Stimulated activated CD8-positive, alpha-beta memory T cell treated with anti-CD3 and anti-CD28 coated beads, Interleukin-12 subunit alpha, Interleukin-12 subunit beta, amount 100 ng/mL, for 1 hour (primary cell): ENCODE data around the gene DDX10.

ENCODE experiments used
- DNase-seq: peaks from one replicate; pipeline ENCODE4 v3.0.0-alpha.2; 2020; ENCODE audit warnings: low read depth

Gene DDX10

GRCh38 chr11:108906826-108907225, 242.0 kb downstream of the DDX10 start:
- DNase-seq: no peak

GRCh38 chr11:108909041-108909440, 244.2 kb downstream of the DDX10 start:
- no peak for DNase-seq

GRCh38 chr11:108909921-108910320, 245.1 kb downstream of the DDX10 start:
- no peak for DNase-seq

GRCh38 chr11:108912581-108912980, 247.7 kb downstream of the DDX10 start:
- no peak for DNase-seq

- DNase-seq: no peak
These were observed 248.3 kb downstream of the DDX10 start for GRCh38 chr11:108913204-108913603.

- DNase-seq: no peak
These were observed 249.3 kb downstream of the DDX10 start for GRCh38 chr11:108914211-108914610.

- no peak for DNase-seq
These were observed 250.1 kb downstream of the DDX10 start for GRCh38 chr11:108914981-108915380.

- DNase-seq: no peak
These were observed 250.8 kb downstream of the DDX10 start for GRCh38 chr11:108915666-108916065.

GRCh38 chr11:108916290-108916689, 251.4 kb downstream of the DDX10 start:
- DNase-seq: no peak

GRCh38 chr11:108916935-108917334, 252.1 kb downstream of the DDX10 start:
- no peak for DNase-seq

- DNase-seq: no peak
These were observed 256.3 kb downstream of the DDX10 start for GRCh38 chr11:108921211-108921610.

GRCh38 chr11:108922241-108922640, 257.4 kb downstream of the DDX10 start:
- DNase-seq: no peak

GRCh38 chr11:108923413-108923812, 258.5 kb downstream of the DDX10 start:
- no peak for DNase-seq

- no peak for DNase-seq
These were observed 261.4 kb downstream of the DDX10 start for GRCh38 chr11:108926171-108926840.

- DNase-seq: no peak
These were observed 262.1 kb downstream of the DDX10 start for GRCh38 chr11:108926841-108927577.

GRCh38 chr11:108927791-108928545, 263.1 kb downstream of the DDX10 start:
- DNase-seq: no peak

- no peak for DNase-seq
These were observed 264.4 kb downstream of the DDX10 start for GRCh38 chr11:108929241-108929640.

GRCh38 chr11:108931168-108931567, 266.3 kb downstream of the DDX10 start:
- DNase-seq: no peak

GRCh38 chr11:108933630-108934029, 268.8 kb downstream of the DDX10 start:
- DNase-seq: no peak

- no peak for DNase-seq
These were observed 269.4 kb downstream of the DDX10 start for GRCh38 chr11:108934289-108934688.

GRCh38 chr11:108934696-108935095, 269.8 kb downstream of the DDX10 start:
- no peak for DNase-seq

- no peak for DNase-seq
These were observed 272.9 kb downstream of the DDX10 start for GRCh38 chr11:108937746-108938145.

- no peak for DNase-seq
These were observed 273.7 kb downstream of the DDX10 start for GRCh38 chr11:108938604-108939003.
